Tibial nerve (tissue), 4 donors: ENCODE measurements around the gene CLIC1. TPM values are rescaled to one million over a fixed set of nuclear protein-coding genes. Genes with fewer than 3 reads are reported as not detected.

Source experiments
- DNase-seq, 2 donors: peaks; one replicate each; pipeline ENCODE4 v3.0.0-alpha.2; 2019; ENCODE audit warnings: low spot score in 2 of 2
- H3K27ac ChIP-seq, 4 donors: fragments of 200-600 bp; sonication (generic) in 3 of 4; one replicate each; pipeline ENCODE4 v1.5.1; 2017 to 2019; ENCODE audit warnings: mild to moderate bottlenecking in 1 of 4
- H3K27me3 ChIP-seq, 2 donors: fragments of 200-600 bp; sonication (generic) in 1 of 2; one replicate each; pipeline versions ENCODE4 v1.5.1 to v1.6.0; 2017 to 2019
- H3K36me3 ChIP-seq, 3 donors: fragments of 200-600 bp; sonication (generic); one replicate each; pipeline ENCODE4 v1.5.1; 2018 to 2019
- H3K4me1 ChIP-seq, 4 donors: fragments of 200-600 bp; sonication (generic) in 3 of 4; one replicate each; pipeline ENCODE4 v1.5.1; 2017 to 2019
- H3K4me3 ChIP-seq, 4 donors: fragments of 200-600 bp; sonication (generic) in 3 of 4; one replicate each; pipeline ENCODE4 v1.5.1; 2017 to 2019; ENCODE audit warnings: mild to moderate bottlenecking in 1 of 4, moderate library complexity in 1 of 4
- H3K9me3 ChIP-seq, 4 donors: fragments of 200-600 bp; sonication (generic) in 3 of 4; one replicate each; pipeline ENCODE4 v1.5.1; 2017 to 2019
- EP300 ChIP-seq, 2 donors: sonication (generic); formaldehyde crosslinking; IDR thresholded peaks; one replicate each; pipeline ENCODE4 v1.6.1; 2017; ENCODE audit warnings: antibody characterized with exemption in 2 of 2, mild to moderate bottlenecking in 1 of 2
- POLR2A ChIP-seq, 2 donors: fragments of 450-650 bp; IDR thresholded peaks; one replicate each; pipeline ENCODE4 v1.6.1; 2017; ENCODE audit warnings: antibody characterized with exemption in 2 of 2, mild to moderate bottlenecking in 2 of 2, moderate library complexity in 2 of 2
- WGBS, 2 donors: methylation state at CpG; one replicate each; pipeline ENCODE4 v1.1.5; 2018; 5-methylcytosine and 5-hydroxymethylcytosine counted together
- total RNA-seq, 4 donors: library from RNA; depleted of rRNA; stranded (reverse); fragments of >200 nt; gene quantifications; one replicate each; pipeline ENCODE4 v1.1.0, GENCODE V29; 2016
- TF ChIP-seq, protein P1 (sequence below), 5 experiments: fragments of 200-600 bp in 3 of 5; fragments of 450-650 bp in 2 of 5; sonication (generic) in 3 of 5; IDR thresholded peaks; one replicate each; pipeline ENCODE4 v1.5.1; 2016 to 2019; ENCODE audit warnings: antibody characterized with exemption in 5 of 5, mild to moderate bottlenecking in 3 of 5, moderate library complexity in 2 of 5

CLIC1 gene
- total RNA-seq, 4 donors from 2014 or later = 216 to 341 (median 246) TPM

DNA sequence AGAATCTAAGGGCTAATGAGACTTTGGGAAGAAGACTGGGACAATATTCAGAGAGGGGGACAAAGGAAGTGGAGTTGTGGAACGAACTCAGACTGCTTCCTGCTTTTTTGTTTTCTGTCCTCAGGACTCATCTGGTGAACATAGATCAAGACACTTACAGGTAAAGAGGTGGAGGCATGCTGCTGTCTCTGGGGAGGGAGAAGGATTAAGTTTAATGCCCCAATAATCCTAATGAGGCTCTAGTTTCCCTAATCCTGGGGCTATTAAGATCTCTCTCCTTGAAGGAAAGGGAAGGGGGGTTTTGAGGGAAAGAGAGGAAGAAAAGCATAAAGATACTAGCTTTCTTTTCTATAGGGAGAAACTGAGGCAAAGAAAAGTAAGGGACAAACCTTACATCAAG lies 8.1 kb upstream of the CLIC1 start:
- Histone ChIP-seq H3K4me1 (peaks cover 0 to 13% (median 3%) of the 10 kb centered on the region in 4 donors), H3K9me3 (no peaks in the 10 kb centered on the region), H3K27ac (no peak overlapping the region), H3K4me3 (no peak overlapping the region), H3K36me3 (peaks cover 0 to 30% (median 0%) of the 10 kb centered on the region in 3 donors), H3K27me3 (no peaks in the 10 kb centered on the region)
- TF ChIP-seq, protein P1, sequence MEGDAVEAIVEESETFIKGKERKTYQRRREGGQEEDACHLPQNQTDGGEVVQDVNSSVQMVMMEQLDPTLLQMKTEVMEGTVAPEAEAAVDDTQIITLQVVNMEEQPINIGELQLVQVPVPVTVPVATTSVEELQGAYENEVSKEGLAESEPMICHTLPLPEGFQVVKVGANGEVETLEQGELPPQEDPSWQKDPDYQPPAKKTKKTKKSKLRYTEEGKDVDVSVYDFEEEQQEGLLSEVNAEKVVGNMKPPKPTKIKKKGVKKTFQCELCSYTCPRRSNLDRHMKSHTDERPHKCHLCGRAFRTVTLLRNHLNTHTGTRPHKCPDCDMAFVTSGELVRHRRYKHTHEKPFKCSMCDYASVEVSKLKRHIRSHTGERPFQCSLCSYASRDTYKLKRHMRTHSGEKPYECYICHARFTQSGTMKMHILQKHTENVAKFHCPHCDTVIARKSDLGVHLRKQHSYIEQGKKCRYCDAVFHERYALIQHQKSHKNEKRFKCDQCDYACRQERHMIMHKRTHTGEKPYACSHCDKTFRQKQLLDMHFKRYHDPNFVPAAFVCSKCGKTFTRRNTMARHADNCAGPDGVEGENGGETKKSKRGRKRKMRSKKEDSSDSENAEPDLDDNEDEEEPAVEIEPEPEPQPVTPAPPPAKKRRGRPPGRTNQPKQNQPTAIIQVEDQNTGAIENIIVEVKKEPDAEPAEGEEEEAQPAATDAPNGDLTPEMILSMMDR (IDR thresholded peaks at IDR 0.05) = no peak
- TF ChIP-seq POLR2A (IDR thresholded peaks at IDR 0.05) (no peak), EP300 (IDR thresholded peaks at IDR 0.05) (no peak)
- WGBS, 2 donors = 29 to 40% methylated on average over 1 of the region's 1 CpG
- no peak for DNase-seq

DNA sequence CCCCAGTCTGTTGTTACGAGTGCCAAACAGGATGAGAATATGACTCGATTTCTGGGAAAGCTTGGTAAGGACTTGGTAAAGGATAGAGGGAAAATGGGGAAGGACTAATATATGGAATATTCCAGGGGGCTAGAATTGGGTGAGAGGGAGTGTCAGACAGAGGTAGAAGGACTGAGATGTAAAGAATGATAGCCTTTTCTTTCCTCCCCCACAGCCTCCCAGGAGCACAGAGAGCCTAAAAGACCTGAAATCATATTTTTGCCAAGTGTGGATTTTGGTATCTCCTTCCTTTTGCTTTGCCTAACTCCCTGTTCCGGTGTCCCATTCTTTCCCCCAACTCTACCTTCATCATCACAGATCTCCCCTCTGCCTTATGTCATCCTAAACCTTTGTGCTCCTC lies 6.6 kb upstream of the CLIC1 start:
- 86 to 87% methylated on average over 3 of the region's 3 CpGs for WGBS, 2 donors
- no peak for TF ChIP-seq EP300 (IDR thresholded peaks at IDR 0.05)
- TF ChIP-seq, protein P1 (IDR thresholded peaks at IDR 0.05) = no peak
- TF ChIP-seq POLR2A (IDR thresholded peaks at IDR 0.05) = no peak

DNA sequence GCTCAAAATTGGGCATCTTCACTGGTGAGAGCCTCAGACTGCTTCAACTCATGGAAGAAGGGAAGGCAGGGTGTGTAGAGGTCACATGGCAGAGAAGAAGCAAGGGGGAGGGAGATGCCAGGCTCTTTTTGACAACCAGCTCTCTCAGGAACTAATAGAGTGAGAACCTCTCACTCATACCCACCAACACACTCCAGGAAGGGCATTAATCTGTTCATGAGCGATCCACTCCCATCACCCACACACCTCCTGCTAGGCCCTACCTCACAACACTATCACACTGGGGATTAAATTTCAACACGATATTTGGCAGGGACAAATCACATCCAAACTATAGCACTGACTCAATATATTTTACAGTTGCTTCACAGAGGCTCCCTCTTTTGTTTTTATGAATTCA lies 5.5 kb upstream of the CLIC1 start:
- TF ChIP-seq, protein P1 (IDR thresholded peaks at IDR 0.05) = no peak
- TF ChIP-seq EP300 (IDR thresholded peaks at IDR 0.05) (no peak), POLR2A (IDR thresholded peaks at IDR 0.05) (no peak)
- H3K27ac ChIP-seq = no peak overlapping the region
- H3K27me3 ChIP-seq = no peaks in the 10 kb centered on the region
- DNase-seq = no peak
- no peaks in the 10 kb centered on the region for H3K9me3 ChIP-seq
- no peak overlapping the region for H3K4me3 ChIP-seq
- H3K36me3 ChIP-seq = peaks cover 0 to 22% (median 0%) of the 10 kb centered on the region in 3 donors
- WGBS, 2 donors = 85 to 86% methylated on average over 2 of the region's 2 CpGs
- peaks cover 0 to 39% (median 26%) of the 10 kb centered on the region in 4 donors for H3K4me1 ChIP-seq

More for the DNA sequence above, 6.6 kb upstream of the CLIC1 start:
- Histone ChIP-seq H3K27me3 (no peaks in the 10 kb centered on the region), H3K4me1 (peaks cover 0 to 28% (median 16%) of the 10 kb centered on the region in 4 donors), H3K27ac (no peak overlapping the region), H3K4me3 (no peak overlapping the region), H3K36me3 (peaks cover 0 to 30% (median 0%) of the 10 kb centered on the region in 3 donors), H3K9me3 (no peaks in the 10 kb centered on the region)
- DNase-seq = no peak

DNA sequence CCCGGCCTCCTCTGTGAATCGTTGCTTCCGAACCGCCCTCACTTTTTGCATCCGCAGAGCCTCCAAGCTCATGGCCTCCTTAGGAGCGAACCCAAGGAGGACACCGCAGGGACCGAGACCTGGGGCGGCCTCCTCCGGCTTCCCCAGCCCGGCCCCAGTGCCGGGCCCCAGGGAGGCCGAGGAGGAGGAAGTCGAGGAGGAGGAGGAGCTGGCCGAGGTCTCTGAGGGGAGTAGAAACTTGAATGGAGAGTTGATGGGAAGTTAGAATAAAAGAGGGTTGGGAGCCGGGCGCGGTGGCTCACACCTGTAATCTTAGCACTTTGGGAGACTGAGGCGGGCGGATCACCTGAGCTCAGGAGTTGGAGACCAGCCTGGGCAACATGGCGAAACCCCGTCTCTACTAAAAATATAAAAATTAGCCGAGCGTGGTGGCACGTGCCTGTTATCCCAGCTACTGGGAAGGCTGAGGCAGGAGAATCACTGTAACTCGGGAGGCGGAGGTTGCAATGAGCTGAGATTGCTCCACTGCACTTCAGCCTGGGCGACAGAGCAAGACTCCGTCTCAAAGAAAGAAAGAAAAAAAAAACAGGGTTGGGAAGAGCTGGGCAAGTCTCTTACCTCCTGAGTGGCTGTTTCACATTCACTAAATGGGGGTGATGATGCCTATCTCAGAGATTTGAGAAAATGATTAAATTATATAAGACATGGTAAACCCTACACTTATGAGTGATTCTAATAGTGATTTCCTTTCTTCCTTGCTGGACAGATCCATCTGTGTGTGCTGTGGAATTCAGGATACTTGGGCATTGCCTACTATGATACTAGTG lies 4.3 kb upstream of the CLIC1 start:
- DNase-seq = no peak
- Histone ChIP-seq H3K27ac (peak overlapping the region in 3 of 4 donors; percentile 76 to 91 (median 81)), H3K36me3 (peaks cover 0 to 15% (median 0%) of the 10 kb centered on the region in 3 donors), H3K9me3 (no peaks in the 10 kb centered on the region), H3K4me1 (peaks cover 0 to 42% (median 30%) of the 10 kb centered on the region in 4 donors), H3K27me3 (no peaks in the 10 kb centered on the region), H3K4me3 (peak overlapping the region; percentile 57 to 82 (median 68))
- TF ChIP-seq EP300 (IDR thresholded peaks at IDR 0.05) (no peak), POLR2A (IDR thresholded peaks at IDR 0.05) (no peak)
- TF ChIP-seq, protein P1 (IDR thresholded peaks at IDR 0.05) = no peak
- WGBS, 2 donors = 18 to 23% methylated on average over 27 to 29 of the region's 29 CpGs
